ENCODE measurements around the gene CA10. TPM values are rescaled to one million over a fixed set of nuclear protein-coding genes. Genes with fewer than 3 reads are reported as not detected.

CA10 gene
- total and polyA plus RNA-seq, 2 experiments from 2014 or later: 0.92 to 1.5 TPM

DNA sequence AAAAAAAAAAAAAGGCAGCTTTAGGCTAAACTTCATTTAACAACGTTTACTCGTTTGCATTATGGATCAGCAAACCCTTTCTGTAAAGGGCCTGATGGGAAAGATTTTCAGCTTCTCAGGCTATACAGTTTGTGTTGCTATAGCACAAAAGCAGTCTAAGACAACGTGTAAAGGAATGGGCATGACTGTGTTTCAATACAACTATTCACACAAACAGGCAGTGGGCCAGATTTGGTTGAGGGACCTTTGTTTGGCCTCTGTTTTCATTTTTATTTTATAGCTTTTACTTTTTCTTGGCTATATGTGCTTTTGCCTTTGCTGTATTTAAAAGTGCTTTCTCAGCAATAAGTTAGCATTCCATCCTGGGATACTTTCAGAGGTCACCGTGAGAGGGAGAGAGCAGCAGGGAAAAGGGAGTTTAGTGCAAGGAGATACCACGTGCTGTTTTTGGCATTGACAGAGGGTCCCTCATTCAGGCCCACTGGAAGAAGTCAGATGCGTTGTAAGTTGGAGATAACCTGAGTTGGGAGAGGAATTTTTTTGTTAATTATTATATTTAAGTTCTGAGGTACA lies 562.6 kb downstream of the CA10 start:
- no peak for DNase-seq (ENCODE audit: low spot score)
- H3K27me3 Mint-ChIP-seq (ENCODE audit: insufficient read depth, low read depth, poor library complexity): peaks cover 3% of the 10 kb centered on the region
- H3K27ac ChIP-seq (ENCODE audit: low read depth): no peak overlapping the region
- H3K4me1 ChIP-seq (ENCODE audit: insufficient read depth): peaks cover 12% of the 10 kb centered on the region
- peaks cover 5% of the 10 kb centered on the region; the same call in 2 of the 3 replicates for H3K9me3 Mint-ChIP-seq
- no peak overlapping the region for H3K4me2 ChIP-seq
- peaks cover 4% of the 10 kb centered on the region; the same call in 1 of the 2 replicates for H3K27me3 ChIP-seq (ENCODE audit: insufficient read depth)
- H3K4me3 ChIP-seq: no peak overlapping the region
- H3K4me1 Mint-ChIP-seq: peaks cover 18% of the 10 kb centered on the region
- TF ChIP-seq JUNB (IDR thresholded peaks at IDR 0.05; ENCODE audit: unreplicated experiment): no peak
- H3F3A ChIP-seq (replicated peaks; ENCODE audit: low read depth): no peaks in the 10 kb centered on the region
- no peak overlapping the region for H2AFZ ChIP-seq
- no peaks in the 10 kb centered on the region for H3K36me3 ChIP-seq (ENCODE audit: insufficient read depth)
- H3K4me3 Mint-ChIP-seq: no peak overlapping the region
- H3K79me2 ChIP-seq (replicated peaks; ENCODE audit: insufficient read depth): no peaks in the 10 kb centered on the region
- no peak overlapping the region for H3K27ac Mint-ChIP-seq
- H3K36me3 Mint-ChIP-seq (ENCODE audit: low read depth): peaks cover 3% of the 10 kb centered on the region; the same call in 1 of the 3 replicates
- no peaks in the 10 kb centered on the region for H4K20me1 ChIP-seq (replicated peaks; ENCODE audit: insufficient read depth)
- no peak for ATAC-seq
- peaks cover 29% of the 10 kb centered on the region for H3K9me2 ChIP-seq (ENCODE audit: insufficient read depth)

DNA sequence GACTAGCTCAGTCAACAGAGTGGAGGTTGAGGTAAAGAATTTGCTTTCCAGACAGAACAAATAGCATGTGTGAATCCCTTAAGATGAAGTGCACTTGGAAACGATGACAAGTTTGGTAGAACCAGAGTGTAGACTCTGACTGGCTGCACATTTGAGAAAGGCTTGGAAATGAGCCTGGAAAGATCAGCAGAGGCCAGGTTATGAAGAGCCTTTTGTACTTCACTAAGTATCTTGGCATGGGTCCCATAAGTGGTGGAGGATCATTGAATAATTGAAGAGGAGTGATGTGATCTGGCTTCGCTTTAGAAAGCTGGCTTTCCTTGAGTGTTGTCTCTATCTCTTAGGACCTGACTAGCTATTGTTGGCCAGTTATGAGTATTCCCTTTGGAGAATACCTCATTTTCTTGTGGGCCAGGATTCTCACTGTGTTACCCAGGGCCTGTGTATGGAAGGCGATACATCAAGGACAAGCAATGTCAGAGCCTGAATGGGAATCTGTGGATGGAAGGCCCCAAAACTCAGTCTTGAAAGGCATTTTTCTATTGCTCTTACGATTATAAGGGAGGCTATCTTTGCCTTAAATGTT lies 568.4 kb downstream of the CA10 start:
- Histone ChIP-seq H3K79me2 (replicated peaks; ENCODE audit: insufficient read depth) (no peaks in the 10 kb centered on the region), H3K4me2 (no peak overlapping the region), H3K4me3 (no peak overlapping the region), H4K20me1 (replicated peaks; ENCODE audit: insufficient read depth) (no peaks in the 10 kb centered on the region), H3K9me2 (ENCODE audit: insufficient read depth) (peaks cover 3% of the 10 kb centered on the region; the same call in 1 of the 2 replicates), H3K4me1 (ENCODE audit: insufficient read depth) (no peaks in the 10 kb centered on the region), H2AFZ (no peak overlapping the region), H3K36me3 (ENCODE audit: insufficient read depth) (peaks cover 4% of the 10 kb centered on the region; the same call in 1 of the 2 replicates), H3K27me3 (ENCODE audit: insufficient read depth) (no peaks in the 10 kb centered on the region), H3K27ac (ENCODE audit: low read depth) (no peak overlapping the region), H3F3A (replicated peaks; ENCODE audit: low read depth) (no peaks in the 10 kb centered on the region)
- H3K9me3 Mint-ChIP-seq: peaks cover 16% of the 10 kb centered on the region; the same call in 2 of the 3 replicates
- ATAC-seq (no peak), DNase-seq (ENCODE audit: low spot score) (no peak)
- peaks cover 1% of the 10 kb centered on the region for H3K27me3 Mint-ChIP-seq (ENCODE audit: insufficient read depth, low read depth, poor library complexity)
- H3K4me1 Mint-ChIP-seq: no peaks in the 10 kb centered on the region
- H3K27ac Mint-ChIP-seq: no peak overlapping the region
- no peaks in the 10 kb centered on the region; the same call in 2 of the 3 replicates for H3K36me3 Mint-ChIP-seq (ENCODE audit: low read depth)
- H3K4me3 Mint-ChIP-seq: no peak overlapping the region
- TF ChIP-seq EZH2 (IDR thresholded peaks at IDR 0.05; ENCODE audit: low read depth, unreplicated experiment) (no peak), STAT1 (IDR thresholded peaks at IDR 0.05; ENCODE audit: unreplicated experiment) (no peak)
- TF ChIP-seq, protein P1, sequence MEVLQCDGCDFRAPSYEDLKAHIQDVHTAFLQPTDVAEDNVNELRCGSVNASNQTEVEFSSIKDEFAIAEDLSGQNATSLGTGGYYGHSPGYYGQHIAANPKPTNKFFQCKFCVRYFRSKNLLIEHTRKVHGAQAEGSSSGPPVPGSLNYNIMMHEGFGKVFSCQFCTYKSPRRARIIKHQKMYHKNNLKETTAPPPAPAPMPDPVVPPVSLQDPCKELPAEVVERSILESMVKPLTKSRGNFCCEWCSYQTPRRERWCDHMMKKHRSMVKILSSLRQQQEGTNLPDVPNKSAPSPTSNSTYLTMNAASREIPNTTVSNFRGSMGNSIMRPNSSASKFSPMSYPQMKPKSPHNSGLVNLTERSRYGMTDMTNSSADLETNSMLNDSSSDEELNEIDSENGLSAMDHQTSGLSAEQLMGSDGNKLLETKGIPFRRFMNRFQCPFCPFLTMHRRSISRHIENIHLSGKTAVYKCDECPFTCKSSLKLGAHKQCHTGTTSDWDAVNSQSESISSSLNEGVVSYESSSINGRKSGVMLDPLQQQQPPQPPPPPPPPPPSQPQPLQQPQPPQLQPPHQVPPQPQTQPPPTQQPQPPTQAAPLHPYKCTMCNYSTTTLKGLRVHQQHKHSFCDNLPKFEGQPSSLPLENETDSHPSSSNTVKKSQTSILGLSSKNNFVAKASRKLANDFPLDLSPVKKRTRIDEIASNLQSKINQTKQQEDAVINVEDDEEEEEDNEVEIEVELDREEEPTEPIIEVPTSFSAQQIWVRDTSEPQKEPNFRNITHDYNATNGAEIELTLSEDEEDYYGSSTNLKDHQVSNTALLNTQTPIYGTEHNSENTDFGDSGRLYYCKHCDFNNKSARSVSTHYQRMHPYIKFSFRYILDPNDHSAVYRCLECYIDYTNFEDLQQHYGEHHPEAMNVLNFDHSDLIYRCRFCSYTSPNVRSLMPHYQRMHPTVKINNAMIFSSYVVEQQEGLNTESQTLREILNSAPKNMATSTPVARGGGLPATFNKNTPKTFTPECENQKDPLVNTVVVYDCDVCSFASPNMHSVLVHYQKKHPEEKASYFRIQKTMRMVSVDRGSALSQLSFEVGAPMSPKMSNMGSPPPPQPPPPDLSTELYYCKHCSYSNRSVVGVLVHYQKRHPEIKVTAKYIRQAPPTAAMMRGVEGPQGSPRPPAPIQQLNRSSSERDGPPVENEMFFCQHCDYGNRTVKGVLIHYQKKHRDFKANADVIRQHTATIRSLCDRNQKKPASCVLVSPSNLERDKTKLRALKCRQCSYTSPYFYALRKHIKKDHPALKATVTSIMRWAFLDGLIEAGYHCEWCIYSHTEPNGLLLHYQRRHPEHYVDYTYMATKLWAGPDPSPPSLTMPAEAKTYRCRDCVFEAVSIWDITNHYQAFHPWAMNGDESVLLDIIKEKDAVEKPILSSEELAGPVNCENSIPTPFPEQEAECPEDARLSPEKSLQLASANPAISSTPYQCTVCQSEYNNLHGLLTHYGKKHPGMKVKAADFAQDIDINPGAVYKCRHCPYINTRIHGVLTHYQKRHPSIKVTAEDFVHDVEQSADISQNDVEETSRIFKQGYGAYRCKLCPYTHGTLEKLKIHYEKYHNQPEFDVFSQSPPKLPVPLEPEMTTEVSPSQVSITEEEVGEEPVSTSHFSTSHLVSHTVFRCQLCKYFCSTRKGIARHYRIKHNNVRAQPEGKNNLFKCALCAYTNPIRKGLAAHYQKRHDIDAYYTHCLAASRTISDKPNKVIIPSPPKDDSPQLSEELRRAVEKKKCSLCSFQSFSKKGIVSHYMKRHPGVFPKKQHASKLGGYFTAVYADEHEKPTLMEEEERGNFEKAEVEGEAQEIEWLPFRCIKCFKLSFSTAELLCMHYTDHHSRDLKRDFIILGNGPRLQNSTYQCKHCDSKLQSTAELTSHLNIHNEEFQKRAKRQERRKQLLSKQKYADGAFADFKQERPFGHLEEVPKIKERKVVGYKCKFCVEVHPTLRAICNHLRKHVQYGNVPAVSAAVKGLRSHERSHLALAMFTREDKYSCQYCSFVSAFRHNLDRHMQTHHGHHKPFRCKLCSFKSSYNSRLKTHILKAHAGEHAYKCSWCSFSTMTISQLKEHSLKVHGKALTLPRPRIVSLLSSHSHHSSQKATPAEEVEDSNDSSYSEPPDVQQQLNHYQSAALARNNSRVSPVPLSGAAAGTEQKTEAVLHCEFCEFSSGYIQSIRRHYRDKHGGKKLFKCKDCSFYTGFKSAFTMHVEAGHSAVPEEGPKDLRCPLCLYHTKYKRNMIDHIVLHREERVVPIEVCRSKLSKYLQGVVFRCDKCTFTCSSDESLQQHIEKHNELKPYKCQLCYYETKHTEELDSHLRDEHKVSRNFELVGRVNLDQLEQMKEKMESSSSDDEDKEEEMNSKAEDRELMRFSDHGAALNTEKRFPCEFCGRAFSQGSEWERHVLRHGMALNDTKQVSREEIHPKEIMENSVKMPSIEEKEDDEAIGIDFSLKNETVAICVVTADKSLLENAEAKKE (CRISPR knock-in tag; IDR thresholded peaks at IDR 0.05): no peak
- TF ChIP-seq, protein P2, sequence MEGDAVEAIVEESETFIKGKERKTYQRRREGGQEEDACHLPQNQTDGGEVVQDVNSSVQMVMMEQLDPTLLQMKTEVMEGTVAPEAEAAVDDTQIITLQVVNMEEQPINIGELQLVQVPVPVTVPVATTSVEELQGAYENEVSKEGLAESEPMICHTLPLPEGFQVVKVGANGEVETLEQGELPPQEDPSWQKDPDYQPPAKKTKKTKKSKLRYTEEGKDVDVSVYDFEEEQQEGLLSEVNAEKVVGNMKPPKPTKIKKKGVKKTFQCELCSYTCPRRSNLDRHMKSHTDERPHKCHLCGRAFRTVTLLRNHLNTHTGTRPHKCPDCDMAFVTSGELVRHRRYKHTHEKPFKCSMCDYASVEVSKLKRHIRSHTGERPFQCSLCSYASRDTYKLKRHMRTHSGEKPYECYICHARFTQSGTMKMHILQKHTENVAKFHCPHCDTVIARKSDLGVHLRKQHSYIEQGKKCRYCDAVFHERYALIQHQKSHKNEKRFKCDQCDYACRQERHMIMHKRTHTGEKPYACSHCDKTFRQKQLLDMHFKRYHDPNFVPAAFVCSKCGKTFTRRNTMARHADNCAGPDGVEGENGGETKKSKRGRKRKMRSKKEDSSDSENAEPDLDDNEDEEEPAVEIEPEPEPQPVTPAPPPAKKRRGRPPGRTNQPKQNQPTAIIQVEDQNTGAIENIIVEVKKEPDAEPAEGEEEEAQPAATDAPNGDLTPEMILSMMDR (conservative IDR thresholded peaks at IDR 0.05; ENCODE audit: low read depth in 2 of 2): no peak

Data from GM23338 (cell line).